Neural cell (in vitro differentiated cells): Measurements from ENCODE around the gene SYT7.

Experiments used
- MXI1 ChIP-seq: fragments of 450-650 bp; conservative IDR thresholded peaks from 2 replicates; pipeline ENCODE4 v1.6.1; 2014; ENCODE audit warnings: antibody characterized with exemption, mild to moderate bottlenecking; ENCODE audit not compliant: poor library complexity, severe bottlenecking
- TF ChIP-seq, protein P1 (sequence below): fragments of 450-650 bp; IDR thresholded peaks from 2 replicates; pipeline ENCODE4 v1.5.1; 2014; ENCODE audit warnings: antibody characterized with exemption, mild to moderate bottlenecking, moderate library complexity; ENCODE audit not compliant: poor library complexity, severe bottlenecking

GRCh38 chr11:61551634-61552033 is 29.2 kb downstream of the SYT7 start:
- TF ChIP-seq, protein P1, sequence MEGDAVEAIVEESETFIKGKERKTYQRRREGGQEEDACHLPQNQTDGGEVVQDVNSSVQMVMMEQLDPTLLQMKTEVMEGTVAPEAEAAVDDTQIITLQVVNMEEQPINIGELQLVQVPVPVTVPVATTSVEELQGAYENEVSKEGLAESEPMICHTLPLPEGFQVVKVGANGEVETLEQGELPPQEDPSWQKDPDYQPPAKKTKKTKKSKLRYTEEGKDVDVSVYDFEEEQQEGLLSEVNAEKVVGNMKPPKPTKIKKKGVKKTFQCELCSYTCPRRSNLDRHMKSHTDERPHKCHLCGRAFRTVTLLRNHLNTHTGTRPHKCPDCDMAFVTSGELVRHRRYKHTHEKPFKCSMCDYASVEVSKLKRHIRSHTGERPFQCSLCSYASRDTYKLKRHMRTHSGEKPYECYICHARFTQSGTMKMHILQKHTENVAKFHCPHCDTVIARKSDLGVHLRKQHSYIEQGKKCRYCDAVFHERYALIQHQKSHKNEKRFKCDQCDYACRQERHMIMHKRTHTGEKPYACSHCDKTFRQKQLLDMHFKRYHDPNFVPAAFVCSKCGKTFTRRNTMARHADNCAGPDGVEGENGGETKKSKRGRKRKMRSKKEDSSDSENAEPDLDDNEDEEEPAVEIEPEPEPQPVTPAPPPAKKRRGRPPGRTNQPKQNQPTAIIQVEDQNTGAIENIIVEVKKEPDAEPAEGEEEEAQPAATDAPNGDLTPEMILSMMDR, result no peak
- no peak for TF ChIP-seq MXI1
